ENCODE data around the gene UPK2.
A peak's percentile ranks its signal among the peaks of the same experiment; 100 is the strongest.

Gene UPK2

DNA sequence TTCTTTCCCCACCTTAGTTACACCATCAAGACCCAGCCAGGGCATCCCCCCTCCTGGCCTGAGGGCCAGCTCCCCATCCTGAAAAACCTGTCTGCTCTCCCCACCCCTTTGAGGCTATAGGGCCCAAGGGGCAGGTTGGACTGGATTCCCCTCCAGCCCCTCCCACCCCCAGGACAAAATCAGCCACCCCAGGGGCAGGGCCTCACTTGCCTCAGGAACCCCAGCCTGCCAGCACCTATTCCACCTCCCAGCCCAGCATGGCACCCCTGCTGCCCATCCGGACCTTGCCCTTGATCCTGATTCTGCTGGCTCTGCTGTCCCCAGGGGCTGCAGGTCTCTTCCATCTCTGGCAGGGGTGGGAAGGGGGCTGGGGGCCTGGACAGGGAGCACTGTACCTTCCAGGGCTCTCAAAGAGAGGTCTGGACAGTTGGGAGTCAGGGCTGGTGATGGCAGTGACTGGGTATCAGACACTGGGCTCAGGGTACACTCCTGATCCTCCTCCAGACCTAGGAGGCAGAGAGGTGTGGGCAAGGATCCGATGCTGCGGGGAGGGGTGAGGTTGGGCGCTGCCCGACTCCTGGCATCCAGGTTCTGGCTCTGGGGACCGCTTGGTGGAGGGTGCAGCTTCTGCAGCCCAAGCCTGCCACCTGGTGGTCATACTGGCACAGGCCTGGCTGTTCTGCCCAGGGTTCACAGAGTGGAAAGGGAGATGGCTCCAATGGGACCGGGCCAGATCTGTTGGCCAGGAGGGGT lies at the start of gene UPK2:
UPK2 (plus strand) TSS at position 205 of the 753 bp plus-strand sequence; CDS start at position 258, 53 bp downstream.
- no peaks in the 10 kb centered on the region for H3K36me3 ChIP-seq (ENCODE audit: insufficient read depth, low read length)
- no peak within 1 kb of the TSS for H3K4me3 ChIP-seq
- no peaks in the 10 kb centered on the region for H3K9me3 ChIP-seq (ENCODE audit: low read depth, low read length)
- peak; percentile 35 for TF ChIP-seq FOXP2 (optimal IDR thresholded peaks at IDR 0.05; ENCODE audit: control extremely low read depth, extremely low read length, insufficient read depth)
- no peak for TF ChIP-seq POLR2AphosphoS5 (IDR thresholded peaks at IDR 0.05; ENCODE audit: borderline replicate concordance, low read depth, low read length)
- H3K27ac ChIP-seq, result no peak within 1 kb of the TSS
- DNase-seq (ENCODE audit: low read depth, low spot score), result no peak
- no peak within 1 kb of the TSS for H3K9ac ChIP-seq (ENCODE audit: insufficient read length)

DNA sequence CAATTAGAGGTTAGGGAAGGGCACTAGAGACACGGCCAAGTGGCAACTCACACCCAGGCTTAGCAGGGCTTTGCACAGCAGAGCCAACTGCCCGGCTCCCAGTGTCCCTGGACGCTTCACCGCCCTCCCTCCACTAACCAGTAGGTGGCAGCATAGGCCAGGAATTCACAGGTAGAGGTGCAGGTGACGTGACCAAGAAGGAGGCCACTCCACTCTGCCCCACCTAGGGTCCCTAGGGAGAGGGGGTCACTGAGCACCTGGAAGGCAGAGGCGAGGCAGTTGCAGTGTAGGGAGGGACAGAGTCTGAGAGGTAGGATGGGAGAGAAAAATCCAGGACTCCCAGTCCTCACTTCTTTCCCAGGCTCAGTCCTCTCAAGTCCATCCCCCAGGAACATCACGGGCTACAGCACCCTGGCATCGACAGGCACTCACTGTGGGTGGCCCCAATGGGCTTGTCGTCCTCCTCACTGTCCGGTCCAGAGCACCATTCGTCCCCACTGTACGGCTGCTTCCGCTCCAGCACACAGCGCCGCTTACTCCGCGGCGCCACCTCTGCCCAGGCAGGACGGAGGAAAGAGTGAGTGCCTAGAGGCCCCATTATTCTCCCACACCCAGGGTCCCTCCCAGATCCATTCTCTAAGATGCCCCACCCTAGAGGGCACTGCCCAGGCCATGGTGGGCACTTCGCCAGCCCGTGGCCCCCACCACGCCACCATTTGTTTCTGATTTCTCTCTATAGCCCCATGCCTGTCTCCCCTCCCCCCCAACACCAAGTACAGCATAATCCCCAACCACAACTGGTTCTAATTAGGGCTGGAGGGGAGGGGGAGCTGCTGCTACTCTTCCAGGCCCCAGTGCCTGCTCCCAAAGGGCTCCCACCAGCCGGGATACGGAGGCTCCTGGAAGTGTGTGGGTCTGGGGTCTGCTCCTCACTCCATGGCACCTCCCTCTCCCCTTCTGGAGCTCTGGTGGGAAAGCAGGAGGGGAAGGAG lies 48.8 kb upstream of the UPK2 start:
- Histone ChIP-seq H3K4me3 (peak overlapping the region; percentile 54), H3K27ac (peak overlapping the region; percentile 98), H3K36me3 (ENCODE audit: insufficient read depth, low read length) (peaks cover 20% of the 10 kb centered on the region), H3K9ac (ENCODE audit: insufficient read length) (no peak overlapping the region), H3K9me3 (ENCODE audit: low read depth, low read length) (no peaks in the 10 kb centered on the region)
- TF ChIP-seq EZH2 (IDR thresholded peaks at IDR 0.05), result no peak
- no peak for TF ChIP-seq FOXP2 (optimal IDR thresholded peaks at IDR 0.05; ENCODE audit: control extremely low read depth, extremely low read length, insufficient read depth)
- no peak for TF ChIP-seq POLR2AphosphoS5 (IDR thresholded peaks at IDR 0.05; ENCODE audit: borderline replicate concordance, low read depth, low read length)
- no peak for DNase-seq (ENCODE audit: low read depth, low spot score)

DNA sequence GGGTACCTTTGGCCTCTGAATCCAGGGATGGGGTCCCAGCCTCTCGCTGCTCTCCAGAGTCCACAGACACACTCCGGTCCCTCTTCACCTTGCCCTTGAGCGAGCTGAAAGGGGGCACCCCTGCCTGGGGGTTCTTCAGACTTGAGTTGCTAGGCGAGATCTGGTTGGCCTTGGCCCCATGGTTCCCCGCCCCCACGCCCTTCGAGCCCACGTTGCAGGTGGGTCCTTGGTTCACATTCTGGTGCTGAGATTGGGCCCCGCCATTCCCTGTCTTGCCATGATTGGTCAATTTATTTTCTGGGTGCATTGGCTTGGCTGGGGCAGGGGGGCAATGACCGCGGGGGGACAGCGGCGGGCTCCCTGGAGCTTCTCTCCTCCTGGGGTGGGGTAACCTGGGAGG lies 47.8 kb upstream of the UPK2 start:
- Histone ChIP-seq H3K9me3 (ENCODE audit: low read depth, low read length) (no peaks in the 10 kb centered on the region), H3K36me3 (ENCODE audit: insufficient read depth, low read length) (peaks cover 16% of the 10 kb centered on the region), H3K4me3 (peak overlapping the region; percentile 54; the same call in 1 of the 2 replicates), H3K9ac (ENCODE audit: insufficient read length) (no peak overlapping the region), H3K27ac (peak overlapping the region; percentile 98; the same call in 1 of the 2 replicates)
- TF ChIP-seq FOXP2 (optimal IDR thresholded peaks at IDR 0.05; ENCODE audit: control extremely low read depth, extremely low read length, insufficient read depth) (no peak), POLR2AphosphoS5 (IDR thresholded peaks at IDR 0.05; ENCODE audit: borderline replicate concordance, low read depth, low read length) (no peak), EZH2 (IDR thresholded peaks at IDR 0.05) (no peak)
- no peak for DNase-seq (ENCODE audit: low read depth, low spot score)

DNA sequence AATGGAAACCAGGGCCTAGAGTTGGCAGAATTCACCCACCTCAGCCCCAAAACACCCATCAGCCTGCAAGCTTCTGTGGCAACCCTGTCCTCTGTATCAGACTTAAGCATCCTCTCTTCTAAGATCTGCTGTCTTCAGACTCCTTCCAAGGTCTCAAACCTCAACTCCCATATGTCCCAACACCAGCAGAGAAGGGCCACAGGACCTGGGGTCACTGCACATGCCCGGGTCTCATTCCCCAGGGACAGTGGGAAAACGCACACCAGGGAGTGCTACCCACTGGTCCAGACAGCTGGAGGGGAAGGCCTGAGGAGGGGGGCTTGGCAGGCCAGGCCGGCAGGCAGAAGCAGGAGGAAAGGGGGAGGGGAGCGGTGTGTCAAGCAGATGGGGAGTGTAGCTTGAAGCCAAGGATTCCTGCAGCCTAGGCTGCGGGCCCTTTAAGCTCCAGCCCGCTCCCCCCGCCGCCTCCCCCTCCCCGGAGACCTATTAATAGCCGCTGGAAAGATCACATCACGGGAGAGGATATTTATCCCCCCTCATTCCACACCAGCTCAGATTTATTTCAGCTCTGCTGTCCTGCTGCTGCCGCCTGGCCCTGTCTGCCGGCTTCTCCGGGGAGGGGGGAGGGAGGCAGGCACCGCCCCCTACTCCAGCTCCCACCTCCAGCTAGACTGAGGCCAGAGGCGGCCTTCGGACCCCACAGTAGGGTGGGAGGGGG lies 47.0 kb upstream of the UPK2 start:
- DNase-seq (ENCODE audit: low read depth, low spot score), result no peak
- Histone ChIP-seq H3K4me3 (peak overlapping the region; percentile 75), H3K9me3 (ENCODE audit: low read depth, low read length) (no peaks in the 10 kb centered on the region), H3K9ac (ENCODE audit: insufficient read length) (peak overlapping the region; percentile 60), H3K36me3 (ENCODE audit: insufficient read depth, low read length) (peaks cover 11% of the 10 kb centered on the region), H3K27ac (peak overlapping the region; percentile 98)
- TF ChIP-seq EZH2 (IDR thresholded peaks at IDR 0.05) (no peak), FOXP2 (optimal IDR thresholded peaks at IDR 0.05; ENCODE audit: control extremely low read depth, extremely low read length, insufficient read depth) (peak; percentile 41), POLR2AphosphoS5 (IDR thresholded peaks at IDR 0.05; ENCODE audit: borderline replicate concordance, low read depth, low read length) (peak; percentile 73)

DNA sequence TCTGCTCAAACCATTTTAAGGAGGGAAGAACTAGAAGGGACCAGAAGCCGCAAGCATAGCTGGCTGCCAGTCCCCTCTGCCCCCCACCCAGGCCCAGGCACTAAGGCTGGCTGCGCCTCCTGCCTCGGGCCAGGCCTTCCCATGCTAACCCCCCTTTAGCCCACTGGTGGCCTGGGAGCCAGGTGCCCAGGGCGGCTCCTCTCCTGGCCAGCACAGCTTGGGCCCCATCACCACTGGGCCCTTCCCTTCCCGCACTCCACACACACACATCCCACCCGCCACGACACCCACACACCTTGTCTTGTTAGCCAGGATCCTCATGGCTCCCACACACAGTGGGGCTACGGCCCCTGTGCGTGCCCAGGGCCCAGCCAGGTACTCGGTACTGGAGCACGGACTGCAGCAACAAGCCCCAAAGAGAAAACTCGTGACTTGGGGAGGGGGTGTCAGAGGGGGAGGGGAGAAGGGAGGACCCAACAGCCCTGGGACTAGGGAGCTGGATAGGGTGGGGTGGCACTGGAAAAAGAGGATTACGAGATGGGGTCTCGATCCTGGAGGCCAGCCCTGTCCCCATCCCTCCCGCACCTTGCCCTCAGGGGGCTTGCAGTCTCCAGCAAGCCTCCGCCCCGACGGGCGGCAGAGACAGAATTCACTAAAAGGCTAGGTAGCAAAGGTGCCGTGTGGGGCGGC lies 46.3 kb upstream of the UPK2 start:
- Histone ChIP-seq H3K36me3 (ENCODE audit: insufficient read depth, low read length) (peaks cover 7% of the 10 kb centered on the region), H3K9ac (ENCODE audit: insufficient read length) (peak overlapping the region; percentile 60), H3K9me3 (ENCODE audit: low read depth, low read length) (no peaks in the 10 kb centered on the region), H3K4me3 (peak overlapping the region; percentile 75), H3K27ac (peak overlapping the region; percentile 98)
- TF ChIP-seq FOXP2 (optimal IDR thresholded peaks at IDR 0.05; ENCODE audit: control extremely low read depth, extremely low read length, insufficient read depth), result no peak
- TF ChIP-seq EZH2 (IDR thresholded peaks at IDR 0.05), result no peak
- no peak for TF ChIP-seq POLR2AphosphoS5 (IDR thresholded peaks at IDR 0.05; ENCODE audit: borderline replicate concordance, low read depth, low read length)
- no peak for DNase-seq (ENCODE audit: low read depth, low spot score)

- Histone ChIP-seq H3K27ac (peak overlapping the region; percentile 98), H3K9me3 (ENCODE audit: low read depth, low read length) (no peaks in the 10 kb centered on the region), H3K36me3 (ENCODE audit: insufficient read depth, low read length) (peaks cover 5% of the 10 kb centered on the region; the same call in 1 of the 2 replicates), H3K4me3 (peak overlapping the region; percentile 75), H3K9ac (ENCODE audit: insufficient read length) (peak overlapping the region; percentile 81)
- TF ChIP-seq FOXP2 (optimal IDR thresholded peaks at IDR 0.05; ENCODE audit: control extremely low read depth, extremely low read length, insufficient read depth), result no peak
- no peak for TF ChIP-seq EZH2 (IDR thresholded peaks at IDR 0.05)
- no peak; the same call in 1 of the 2 replicates for TF ChIP-seq POLR2AphosphoS5 (IDR thresholded peaks at IDR 0.05; ENCODE audit: borderline replicate concordance, low read depth, low read length)
- DNase-seq (ENCODE audit: low read depth, low spot score), result no peak
These were observed 45.6 kb upstream of the UPK2 start for GRCh38 chr11:118910309-118911112.
